HS-5 (cell line): ENCODE data around the gene TMTC2.

Experiments used
- DNase-seq: peaks from one replicate; pipeline ENCODE4 v3.0.0-alpha.2; 2012; ENCODE audit warnings: low read depth

The TMTC2 gene

DNA sequence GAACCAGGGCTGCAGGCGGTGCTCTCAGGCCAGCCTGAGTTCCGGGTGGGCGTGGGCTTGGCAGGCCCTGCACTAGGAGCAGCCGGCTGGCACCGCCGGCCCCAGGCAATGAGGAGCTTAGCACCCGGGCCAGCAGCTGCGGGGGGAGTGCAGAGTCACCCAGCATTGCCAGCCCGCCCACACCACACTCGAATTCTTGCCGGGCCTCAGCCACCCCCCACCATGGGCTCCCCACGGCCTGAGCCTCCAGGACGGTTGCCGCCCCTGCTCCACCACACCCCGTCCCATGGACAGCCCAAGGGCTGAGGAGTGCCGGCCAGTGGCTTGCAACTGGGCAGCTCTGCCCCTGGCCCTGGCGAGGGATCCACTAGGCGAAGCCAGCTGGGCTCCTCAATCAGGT lies 453.4 kb downstream of the TMTC2 start:
- DNase-seq: no peak

DNA sequence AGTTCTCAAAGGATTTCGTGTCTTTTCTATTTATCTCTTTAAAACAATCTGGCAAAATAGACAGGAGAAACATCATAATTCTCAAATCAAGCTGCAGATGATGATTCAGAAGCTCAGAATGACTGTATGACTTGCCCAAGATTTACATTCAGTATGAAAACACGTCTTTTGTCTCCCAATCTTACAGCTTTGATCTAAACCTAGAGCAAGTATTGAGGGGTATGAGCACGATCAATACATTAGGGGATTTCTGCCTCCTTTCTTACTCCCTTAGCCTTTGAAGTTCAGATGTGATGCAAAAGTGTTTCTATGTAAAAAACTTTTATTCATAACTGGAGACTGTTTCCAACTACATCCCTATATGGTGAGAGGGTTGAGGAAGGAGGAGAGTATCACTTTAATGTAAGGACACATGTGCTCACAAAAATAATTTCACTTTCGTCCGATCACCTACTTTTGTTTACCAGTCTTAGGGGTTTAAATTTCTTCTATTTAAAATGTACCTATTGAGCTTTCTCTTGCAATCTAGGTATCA lies 454.8 kb downstream of the TMTC2 start:
- no peak for DNase-seq

DNA sequence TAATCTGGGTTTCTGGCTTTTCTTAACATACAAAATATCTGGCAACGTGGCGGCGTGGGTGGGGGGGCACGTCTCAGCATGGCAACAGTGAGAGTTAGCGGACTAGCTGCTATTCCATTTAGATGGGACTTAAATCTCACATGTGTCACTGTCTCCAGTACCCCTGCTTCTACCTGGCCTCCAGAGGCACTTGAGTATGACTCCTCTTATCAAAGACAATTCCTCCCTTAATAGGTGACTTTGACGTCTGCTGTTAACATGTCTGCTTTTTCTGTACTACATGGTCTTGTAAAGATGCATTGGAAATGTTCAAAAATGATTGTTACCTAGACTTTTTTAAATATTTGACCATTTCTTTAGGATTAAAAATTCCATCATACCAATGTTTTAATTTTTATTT lies 456.2 kb downstream of the TMTC2 start:
- no peak for DNase-seq

DNA sequence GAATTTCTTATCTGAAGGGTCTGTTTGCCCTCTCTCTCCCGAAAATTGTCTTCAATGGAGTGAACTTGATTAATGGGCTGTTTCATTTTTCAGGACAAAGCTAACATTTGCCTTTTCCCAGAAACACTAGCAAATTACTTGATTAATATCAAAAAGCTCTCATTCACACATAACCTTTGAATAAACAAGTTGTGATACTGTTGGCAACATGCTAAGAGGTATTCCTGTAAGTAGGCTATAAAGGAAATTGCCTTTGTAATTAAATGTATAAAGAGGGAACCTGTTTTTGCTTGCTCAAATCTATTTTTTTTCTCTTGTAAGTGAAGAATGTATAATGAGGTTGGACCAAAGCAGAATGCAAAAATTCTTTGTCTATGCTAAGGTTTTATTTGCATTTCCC lies 457.2 kb downstream of the TMTC2 start:
- no peak for DNase-seq

DNA sequence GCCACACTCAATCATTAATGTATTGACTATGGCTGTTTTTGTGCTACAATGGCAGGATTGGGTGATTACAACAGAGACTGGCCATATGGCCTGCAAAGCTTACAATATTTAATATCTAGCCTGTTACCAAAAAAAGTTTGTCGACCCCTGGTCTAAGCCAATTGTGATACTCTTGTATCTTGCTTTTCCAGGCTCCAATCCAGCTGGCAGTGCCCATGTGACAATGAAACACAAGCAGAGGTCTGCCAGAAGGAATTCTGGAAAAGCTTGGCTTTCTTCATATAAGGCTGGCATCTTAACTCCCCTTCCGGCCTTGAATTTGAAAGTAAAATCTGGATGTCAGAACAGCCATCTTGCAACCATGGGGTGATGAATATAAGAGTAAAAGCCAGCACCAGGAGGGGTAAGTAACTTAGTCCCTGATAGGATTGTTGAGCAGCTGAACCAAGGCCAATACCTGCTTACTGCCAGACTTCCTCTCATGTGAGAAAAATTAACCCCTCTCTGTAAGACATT lies 458.7 kb downstream of the TMTC2 start:
- DNase-seq: no peak

DNA sequence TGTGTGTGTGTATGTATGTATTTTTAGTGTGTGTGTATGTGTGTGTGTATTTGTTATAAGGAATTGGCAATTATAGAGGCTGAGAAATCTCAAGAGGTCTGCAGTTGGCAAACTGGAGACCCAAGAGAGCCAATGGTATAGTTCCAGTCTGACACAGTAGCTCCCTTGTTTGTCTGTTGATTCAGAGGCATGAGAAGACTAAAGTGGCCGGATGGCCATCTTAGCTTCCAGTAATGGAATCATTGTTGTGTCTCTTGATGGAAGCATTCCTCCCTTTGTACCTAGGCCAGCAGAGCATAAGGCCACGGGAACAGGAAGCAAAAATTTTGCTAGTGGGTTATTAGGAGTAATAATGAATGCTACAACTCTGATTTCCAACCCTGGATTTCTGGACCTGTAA lies 460.6 kb downstream of the TMTC2 start:
- no peak for DNase-seq

DNA sequence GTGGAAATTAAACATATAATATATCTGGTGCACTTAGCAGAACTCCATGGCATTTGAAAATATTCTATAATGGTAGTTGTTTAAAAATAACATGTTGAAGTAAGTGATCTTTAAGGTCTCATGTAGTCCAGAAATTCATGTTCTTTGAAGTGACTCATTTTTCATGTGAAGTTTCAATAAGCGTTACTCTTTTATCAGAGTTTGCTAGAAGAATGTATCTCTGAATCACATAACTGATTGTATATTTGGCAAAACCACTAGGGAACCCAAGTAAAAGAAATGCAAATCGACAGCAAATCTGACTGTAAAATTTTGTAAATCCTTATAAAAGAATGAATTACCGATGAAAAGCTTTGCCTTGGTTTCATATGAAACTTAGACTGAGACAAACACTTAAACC lies 463.3 kb downstream of the TMTC2 start:
- DNase-seq: no peak

DNA sequence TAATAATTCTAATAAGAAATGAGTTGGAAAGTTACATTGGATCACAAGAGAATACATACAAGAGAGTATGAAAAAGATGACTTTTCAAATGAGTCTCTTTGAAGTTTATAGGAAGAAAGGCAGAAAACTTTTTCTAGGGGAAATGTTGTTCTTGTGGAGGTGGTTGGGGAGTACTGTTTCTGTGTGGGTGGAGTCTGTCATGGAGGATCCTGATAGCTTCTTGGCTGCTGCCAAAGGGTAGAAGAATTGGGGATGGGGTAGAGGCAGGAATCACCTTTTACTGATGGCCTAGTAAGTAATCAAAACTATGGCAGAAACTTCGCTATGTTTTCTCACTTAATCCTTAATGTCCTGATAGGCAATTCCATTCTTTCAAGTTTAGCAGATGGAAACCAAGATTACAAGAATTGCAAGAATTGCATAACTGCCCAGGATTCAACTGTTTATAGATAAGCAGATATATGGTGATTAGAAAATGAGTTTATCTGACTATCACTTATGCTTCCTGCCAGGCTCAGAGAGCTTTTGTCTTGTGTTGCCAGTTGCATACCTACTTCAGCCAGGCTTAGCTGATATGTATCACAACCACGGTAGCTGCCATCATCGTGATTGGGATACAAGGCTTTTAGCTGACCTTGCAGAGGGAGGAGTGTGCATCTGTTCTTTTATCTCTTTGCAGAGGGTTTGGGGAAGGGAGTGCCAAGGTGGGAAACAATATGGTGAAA lies 463.9 kb downstream of the TMTC2 start:
- DNase-seq: no peak

DNA sequence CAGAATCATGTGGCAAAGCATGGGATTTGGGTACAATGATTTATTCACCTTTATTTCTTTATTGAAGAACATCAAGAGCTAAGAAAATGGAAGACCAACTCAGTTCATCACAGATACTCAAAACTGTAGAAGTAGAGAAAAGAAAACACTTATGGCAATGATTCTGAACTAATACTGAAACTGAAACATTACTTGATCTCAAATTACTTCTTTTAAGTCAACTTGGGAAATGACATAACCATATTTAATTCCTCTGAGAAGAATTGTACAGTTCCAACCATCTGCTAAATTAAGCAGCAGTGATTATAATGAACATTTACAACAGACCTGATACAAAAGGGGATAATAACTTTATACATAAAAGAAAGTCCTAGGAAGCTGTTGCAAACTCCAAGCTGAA lies 466.5 kb downstream of the TMTC2 start:
- DNase-seq: no peak

DNA sequence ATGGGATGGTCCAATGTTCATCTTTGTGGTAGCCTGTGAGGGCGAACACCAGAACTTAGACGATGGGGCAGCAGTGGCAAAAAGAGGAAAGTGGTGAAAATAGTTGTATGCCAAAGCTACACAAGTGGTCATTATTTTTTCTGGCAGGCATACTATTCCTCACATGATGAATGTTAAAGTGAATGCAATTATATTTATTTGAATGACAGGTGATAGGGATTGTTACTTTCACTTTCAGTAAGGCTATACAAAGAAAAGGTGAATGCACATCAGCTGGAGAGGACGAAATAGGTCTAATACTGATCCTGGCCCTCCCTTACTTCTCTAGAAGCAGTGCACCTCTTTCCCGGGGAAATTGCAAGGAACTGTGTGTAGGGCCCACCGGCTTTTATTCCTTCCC lies 470.1 kb downstream of the TMTC2 start:
- DNase-seq: no peak

DNA sequence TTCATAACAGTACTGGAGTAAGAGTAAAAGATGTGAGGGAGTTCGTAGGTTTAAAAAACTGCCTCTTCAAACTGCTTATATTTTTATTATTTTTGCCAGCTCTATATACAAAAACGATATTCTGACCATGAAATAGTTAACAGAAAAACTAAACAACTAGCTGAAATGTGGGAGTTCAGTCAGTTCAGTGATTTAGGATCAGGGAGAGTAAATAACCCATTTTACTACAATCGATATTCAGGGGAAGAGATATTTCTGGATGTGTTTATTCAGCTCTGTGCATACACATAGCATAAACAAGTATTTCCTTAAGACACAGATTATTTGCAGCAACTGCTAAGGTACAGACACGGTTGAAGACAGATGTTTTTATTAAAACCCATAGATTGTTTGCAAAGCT lies 470.9 kb downstream of the TMTC2 start:
- DNase-seq: no peak

DNA sequence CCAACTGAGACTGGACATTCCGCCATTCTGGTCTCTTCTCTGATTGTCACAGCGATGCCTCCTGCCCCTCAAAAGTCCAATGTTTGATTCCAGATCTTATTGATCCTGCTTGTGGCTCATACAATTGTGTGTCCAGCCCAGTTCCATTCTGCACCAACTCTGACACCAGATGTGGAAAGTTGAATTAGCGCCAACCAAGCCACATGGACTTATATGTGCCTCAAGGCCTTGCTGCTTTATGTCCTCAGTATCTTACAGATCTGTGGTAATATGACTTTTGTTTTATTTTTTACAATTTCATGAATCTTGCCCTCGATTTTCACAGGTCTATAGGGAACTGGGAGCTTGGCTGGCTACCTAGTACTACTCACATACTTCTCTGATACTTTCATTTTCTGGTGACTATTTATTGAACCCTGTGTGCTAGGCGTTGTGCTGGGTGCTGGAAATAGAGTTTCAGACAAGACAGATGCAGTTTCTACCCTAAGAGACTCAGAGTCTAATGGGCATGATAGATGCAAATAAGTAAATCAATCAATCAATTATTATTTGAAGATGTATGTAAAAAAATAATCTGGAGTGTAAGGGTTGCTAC lies 472.0 kb downstream of the TMTC2 start:
- no peak for DNase-seq

DNA sequence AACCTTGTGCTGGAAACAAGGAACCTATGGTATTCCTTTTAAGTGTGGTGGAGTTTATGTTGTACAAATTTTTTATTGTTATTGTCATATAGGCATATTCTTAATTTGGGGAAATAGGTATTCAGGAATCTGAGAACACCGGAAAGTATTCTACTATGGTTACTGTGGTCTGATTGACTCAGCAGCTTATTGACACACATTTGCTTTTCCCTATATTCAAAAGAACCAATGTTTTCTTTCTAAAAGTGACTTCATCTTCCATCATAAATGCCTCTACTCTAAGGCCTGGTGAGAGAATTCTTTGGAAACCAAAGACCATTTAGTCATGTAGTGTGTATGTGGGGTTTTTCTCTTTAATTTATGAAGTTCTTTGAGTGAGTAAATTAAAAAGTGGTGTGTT lies 474.8 kb downstream of the TMTC2 start:
- DNase-seq: peak; percentile 69

DNA sequence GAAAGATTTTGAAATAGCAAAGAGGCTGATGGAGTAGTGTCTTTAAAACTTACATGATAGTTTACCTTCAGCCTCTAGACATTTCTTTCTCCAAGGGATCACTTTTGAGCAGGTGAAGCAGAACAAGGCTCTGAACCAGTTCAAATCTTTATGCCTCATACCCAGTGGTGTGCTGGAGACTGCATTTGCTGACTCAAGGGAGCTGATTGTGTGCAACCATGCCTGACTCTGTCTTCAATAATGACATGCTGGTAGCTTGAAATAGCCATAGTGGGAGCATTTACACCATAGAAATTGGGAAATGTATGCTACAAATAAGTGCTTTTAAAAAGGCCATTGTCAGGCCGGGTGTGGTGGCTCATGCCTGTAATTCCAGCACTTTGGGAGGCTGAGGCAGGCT lies 482.0 kb downstream of the TMTC2 start:
- DNase-seq: no peak

DNA sequence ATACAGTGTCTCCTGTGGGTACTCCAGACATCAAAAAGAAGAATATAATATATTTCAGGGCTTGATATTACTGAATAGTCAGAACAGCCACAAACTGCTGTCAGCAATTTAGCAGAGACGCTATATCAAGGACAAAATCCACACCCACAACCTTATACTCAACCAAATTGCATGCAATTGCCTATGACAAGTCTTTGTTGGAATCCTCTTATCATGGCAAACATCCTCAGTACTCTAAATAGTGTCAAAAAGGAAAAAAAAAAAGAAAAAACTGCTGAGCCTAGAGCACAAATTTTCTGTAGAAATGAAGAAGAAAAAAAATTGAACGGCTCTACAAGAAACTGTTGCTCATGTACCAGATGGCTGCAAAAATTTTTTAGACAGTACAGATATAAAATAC lies 485.7 kb downstream of the TMTC2 start:
- DNase-seq: no peak

DNA sequence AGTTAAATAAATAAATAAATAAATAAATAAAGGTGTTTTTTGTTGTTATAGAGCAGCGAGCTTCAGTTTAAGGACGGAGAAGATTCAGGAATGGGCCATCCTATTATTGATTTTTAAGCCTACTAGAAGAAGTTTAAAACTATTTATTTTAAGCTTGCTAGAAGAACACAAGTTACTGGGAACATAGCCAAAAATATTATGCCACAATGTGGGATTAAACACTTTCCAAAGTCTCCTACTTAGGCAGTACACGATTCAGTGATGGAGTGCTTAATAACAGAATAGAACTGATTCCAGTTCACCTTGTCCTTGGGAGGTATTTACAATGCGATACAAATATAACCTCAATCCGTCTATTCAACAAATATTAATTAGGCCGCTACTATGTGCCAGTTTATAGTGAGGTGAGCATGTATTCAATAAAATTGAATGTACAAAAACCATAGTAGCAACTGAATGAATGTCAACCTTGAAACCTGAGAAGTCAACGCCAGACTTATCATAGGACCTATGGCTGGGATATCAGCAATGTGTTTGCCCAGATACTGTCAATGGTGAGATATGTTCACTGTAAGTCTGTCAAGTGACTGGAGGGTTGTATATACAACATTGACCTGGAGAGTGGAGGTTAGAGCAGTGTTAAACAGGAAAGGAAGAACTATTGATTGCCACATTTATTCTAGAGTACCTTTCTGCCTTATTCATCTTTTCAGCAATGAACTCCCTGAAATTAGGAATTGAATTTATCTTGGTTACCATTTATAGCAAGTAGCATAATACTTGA lies 486.4 kb downstream of the TMTC2 start:
- no peak for DNase-seq

DNA sequence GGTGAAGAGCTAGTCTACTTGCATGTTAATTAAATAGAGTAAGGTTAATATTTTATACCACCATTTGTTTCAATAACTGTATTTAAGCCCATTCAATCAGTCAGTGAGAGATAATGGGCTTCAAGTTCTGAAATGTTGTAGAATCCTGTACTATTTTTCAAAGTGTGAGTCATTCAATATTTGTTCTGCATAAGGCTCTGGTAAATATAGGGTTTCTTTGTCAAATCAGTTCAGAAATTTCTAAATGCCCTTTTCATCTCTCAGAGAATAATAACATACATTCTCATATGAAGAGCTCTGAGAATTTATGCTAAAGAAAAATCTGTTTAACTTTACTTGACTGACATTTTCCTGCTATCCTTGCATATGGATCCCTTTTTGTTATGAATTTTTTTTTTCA lies 493.3 kb downstream of the TMTC2 start:
- no peak for DNase-seq

DNA sequence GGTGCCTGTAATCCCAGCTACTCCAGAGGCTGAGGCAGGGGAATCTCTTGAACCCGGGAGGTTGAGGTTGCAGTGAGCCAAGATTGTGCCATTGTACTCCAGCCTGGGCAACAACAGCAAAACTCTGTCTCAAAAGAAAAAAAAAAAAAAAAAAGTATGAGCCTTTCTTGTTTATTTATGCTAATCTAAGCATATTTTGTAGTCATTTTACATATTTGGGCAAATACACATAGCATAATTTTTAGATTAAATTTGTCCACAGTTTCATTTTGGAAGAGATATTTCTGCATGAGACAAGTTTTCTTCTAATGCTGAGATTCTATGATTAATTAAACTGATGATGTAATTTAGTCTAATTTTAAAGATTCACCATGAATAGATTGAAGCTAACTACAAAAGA lies 494.4 kb downstream of the TMTC2 start:
- no peak for DNase-seq

DNA sequence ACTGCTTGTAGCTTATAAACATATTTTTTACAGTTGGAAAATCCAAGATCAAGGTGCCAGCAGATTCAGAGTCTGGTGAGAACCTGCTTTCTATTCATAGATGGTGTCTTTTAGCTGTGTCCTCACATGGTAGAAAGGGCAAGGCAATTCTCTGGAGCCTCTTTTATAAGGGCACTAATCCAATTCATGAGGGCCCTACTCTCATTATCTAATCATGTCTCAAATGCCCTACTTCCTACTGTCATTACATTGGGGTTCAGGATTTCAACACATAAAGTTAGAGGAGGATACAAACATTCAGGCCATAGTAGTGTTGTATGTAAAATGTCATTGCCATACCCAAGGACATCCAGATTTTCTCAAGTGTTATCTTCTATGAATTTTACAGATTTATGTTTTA lies 496.4 kb downstream of the TMTC2 start:
- no peak for DNase-seq
